Measurements from ENCODE around the gene B9D1.

B9D1 gene

GRCh38 chr17:19377602-19378415, 15.3 kb upstream of the B9D1 start:
- peak; percentile 83 to 100 (median 99) for DNase-seq

GRCh38 chr17:19376811-19377210, 14.3 kb upstream of the B9D1 start:
- DNase-seq, result no peak

- no peak for DNase-seq
These were observed 13.2 kb upstream of the B9D1 start for GRCh38 chr17:19375732-19376131.

- no peak for DNase-seq
These were observed 11.6 kb upstream of the B9D1 start for GRCh38 chr17:19374136-19374535.

- DNase-seq, result no peak
These were observed 10.5 kb upstream of the B9D1 start for GRCh38 chr17:19372866-19373504.

GRCh38 chr17:19372439-19372838, 9.9 kb upstream of the B9D1 start:
- no peak for DNase-seq

- no peak for DNase-seq
These were observed 9.5 kb upstream of the B9D1 start for GRCh38 chr17:19372011-19372370.

GRCh38 chr17:19371259-19372010, 8.9 kb upstream of the B9D1 start:
- no peak for DNase-seq

- DNase-seq, result no peak
These were observed 8.0 kb upstream of the B9D1 start for GRCh38 chr17:19370493-19370960.

- DNase-seq, result no peak
These were observed 7.4 kb upstream of the B9D1 start for GRCh38 chr17:19369846-19370492.

GRCh38 chr17:19369107-19369778, 6.7 kb upstream of the B9D1 start:
- DNase-seq, result no peak

- no peak for DNase-seq
These were observed 5.7 kb upstream of the B9D1 start for GRCh38 chr17:19368229-19368628.

- DNase-seq, result no peak
These were observed 4.1 kb upstream of the B9D1 start for GRCh38 chr17:19366637-19366972.

GRCh38 chr17:19365833-19366636, 3.5 kb upstream of the B9D1 start:
- no peak for DNase-seq

GRCh38 chr17:19365499-19365817, 2.9 kb upstream of the B9D1 start:
- no peak for DNase-seq

- DNase-seq, result peak in 4 of 56 donors; percentile 32 to 63 (median 36)
These were observed 2.4 kb upstream of the B9D1 start for GRCh38 chr17:19364699-19365498.

GRCh38 chr17:19363460-19364035, 1.0 kb upstream of the B9D1 start:
- DNase-seq, result no peak

- no peak for DNase-seq
These were observed 553 bp upstream of the B9D1 start for GRCh38 chr17:19363114-19363438.

- no peak for DNase-seq
These were observed 613 bp downstream of the B9D1 start for GRCh38 chr17:19361944-19362276.

GRCh38 chr17:19361326-19361725, 1.2 kb downstream of the B9D1 start:
- no peak for DNase-seq
